ENCODE results near the gene MYO5B.

Gene MYO5B

GRCh38 chr18:50143886-50144285 is 51.1 kb downstream of the MYO5B start:
- no peak for TF ChIP-seq CTCF (IDR thresholded peaks at IDR 0.05; ENCODE audit: low read depth, low read length)
- Histone ChIP-seq H3K9me3 (ENCODE audit: severe bottlenecking) (no peaks in the 10 kb centered on the region), H3K27me3 (ENCODE audit: insufficient read depth, low read depth, severe bottlenecking) (no peaks in the 10 kb centered on the region), H3K4me3 (ENCODE audit: low read depth, low read length) (no peak overlapping the region), H3K27ac (peak overlapping the region; percentile 60), H3K36me3 (no peaks in the 10 kb centered on the region)
- DNase-seq: peak; percentile 55

GRCh38 chr18:50143294-50143693 is 51.7 kb downstream of the MYO5B start:
- Histone ChIP-seq H3K4me3 (ENCODE audit: low read depth, low read length) (no peak overlapping the region), H3K27ac (peak overlapping the region; percentile 60), H3K9me3 (ENCODE audit: severe bottlenecking) (no peaks in the 10 kb centered on the region), H3K36me3 (no peaks in the 10 kb centered on the region), H3K27me3 (ENCODE audit: insufficient read depth, low read depth, severe bottlenecking) (no peaks in the 10 kb centered on the region)
- TF ChIP-seq CTCF (IDR thresholded peaks at IDR 0.05; ENCODE audit: low read depth, low read length): peak; percentile 33; the same call in 1 of the 2 replicates
- peak; percentile 57 for DNase-seq

GRCh38 chr18:50142441-50143120 is 52.4 kb downstream of the MYO5B start:
- TF ChIP-seq CTCF (IDR thresholded peaks at IDR 0.05; ENCODE audit: low read depth, low read length): no peak
- Histone ChIP-seq H3K27ac (peak overlapping the region; percentile 15), H3K4me3 (ENCODE audit: low read depth, low read length) (no peak overlapping the region), H3K27me3 (ENCODE audit: insufficient read depth, low read depth, severe bottlenecking) (no peaks in the 10 kb centered on the region), H3K9me3 (ENCODE audit: severe bottlenecking) (no peaks in the 10 kb centered on the region), H3K36me3 (no peaks in the 10 kb centered on the region)
- no peak for DNase-seq

GRCh38 chr18:50138181-50139064 is 56.5 kb downstream of the MYO5B start:
- Histone ChIP-seq H3K27me3 (ENCODE audit: insufficient read depth, low read depth, severe bottlenecking) (no peaks in the 10 kb centered on the region), H3K9me3 (ENCODE audit: severe bottlenecking) (no peaks in the 10 kb centered on the region), H3K36me3 (no peaks in the 10 kb centered on the region), H3K4me3 (ENCODE audit: low read depth, low read length) (no peak overlapping the region), H3K27ac (no peak overlapping the region)
- TF ChIP-seq CTCF (IDR thresholded peaks at IDR 0.05; ENCODE audit: low read depth, low read length): no peak
- DNase-seq: no peak

GRCh38 chr18:50135903-50136302 is 59.0 kb downstream of the MYO5B start:
- H3K36me3 ChIP-seq: no peaks in the 10 kb centered on the region
- H3K4me3 ChIP-seq (ENCODE audit: low read depth, low read length): no peak overlapping the region
- no peaks in the 10 kb centered on the region for H3K27me3 ChIP-seq (ENCODE audit: insufficient read depth, low read depth, severe bottlenecking)
- no peak overlapping the region for H3K27ac ChIP-seq
- TF ChIP-seq CTCF (IDR thresholded peaks at IDR 0.05; ENCODE audit: low read depth, low read length): no peak
- no peaks in the 10 kb centered on the region for H3K9me3 ChIP-seq (ENCODE audit: severe bottlenecking)
- peak; percentile 62 for DNase-seq
